CD14-positive monocyte (primary cell): ENCODE measurements around the gene CAMK2A. TPM values are rescaled to one million over a fixed set of nuclear protein-coding genes. Genes with fewer than 3 reads are reported as not detected.
A peak's percentile ranks its signal among the peaks of the same experiment; 100 is the strongest.

ENCODE experiments used
- DNase-seq, 3 donors: peaks; one replicate each; pipeline ENCODE4 v3.0.0-alpha.2; 2011 to 2022
- H2AFZ ChIP-seq: 2 replicates; pipeline ENCODE4 v1.6.0; 2012; ENCODE audit warnings: mild to moderate bottlenecking, low read depth, low read length, inconsistent platforms; ENCODE audit not compliant: insufficient read depth, poor library complexity, severe bottlenecking
- H3K27ac ChIP-seq, 2 donors: 1 replicate in 1 of 2; 2 replicates in 1 of 2; pipeline ENCODE4 v1.5.1; 2012 to 2013; ENCODE audit warnings: low read length in 2 of 2, control low read depth in 1 of 2, inconsistent platforms in 1 of 2, low read depth in 1 of 2, mild to moderate bottlenecking in 1 of 2
- H3K27me3 ChIP-seq, 2 donors: one replicate each; pipeline versions ENCODE4 v1.6.0 to v1.6.1; 2011 to 2013; ENCODE audit warnings: low read length in 2 of 2; ENCODE audit not compliant: control insufficient read depth in 2 of 2, insufficient read depth in 2 of 2
- H3K36me3 ChIP-seq, 2 donors: replicated peaks in 1 of 2; 1 replicate in 1 of 2; 2 replicates in 1 of 2; pipeline versions ENCODE4 v1.5.1 to v1.6.1; 2012 to 2013; ENCODE audit warnings: low read length in 2 of 2, control low read depth in 1 of 2, inconsistent platforms in 1 of 2, mild to moderate bottlenecking in 1 of 2; ENCODE audit not compliant: insufficient read depth in 2 of 2, control insufficient read depth in 1 of 2
- H3K4me1 ChIP-seq, 2 donors: 1 replicate in 1 of 2; 2 replicates in 1 of 2; pipeline versions ENCODE4 v1.5.1 to v1.6.1; 2012 to 2013; ENCODE audit warnings: low read length in 2 of 2, control low read depth in 1 of 2, inconsistent platforms in 1 of 2, mild to moderate bottlenecking in 1 of 2, moderate library complexity in 1 of 2; ENCODE audit not compliant: insufficient read depth in 2 of 2, control insufficient read depth in 1 of 2
- H3K4me2 ChIP-seq: replicated peaks from 2 replicates; pipeline ENCODE3; 2012; ENCODE audit warnings: low read length, moderate library complexity, mild to moderate bottlenecking; ENCODE audit not compliant: poor library complexity, severe bottlenecking; ENCODE audit errors: extremely low read depth
- H3K4me3 ChIP-seq, 3 experiments: fragments of 200-600 bp in 1 of 3; sonication (generic) in 1 of 3; replicated peaks in 1 of 3; 1 replicate in 2 of 3; 2 replicates in 1 of 3; pipeline ENCODE4 v1.5.1; 2011 to 2013; ENCODE audit warnings: low read length in 3 of 3, mild to moderate bottlenecking in 3 of 3, control low read depth in 2 of 3, low read depth in 2 of 3, inconsistent platforms in 1 of 3, moderate library complexity in 1 of 3
- H3K79me2 ChIP-seq: 2 replicates; pipeline ENCODE4 v1.6.0; 2012; ENCODE audit warnings: mild to moderate bottlenecking, control low read depth, inconsistent platforms, low read length, moderate library complexity; ENCODE audit not compliant: insufficient read depth
- H3K9ac ChIP-seq: 2 replicates; pipeline ENCODE4 v1.6.0; 2017; ENCODE audit warnings: low read length, mild to moderate bottlenecking; ENCODE audit not compliant: insufficient read depth, poor library complexity, severe bottlenecking
- H3K9me3 ChIP-seq, 2 donors: replicated peaks in 1 of 2; 1 replicate in 1 of 2; 2 replicates in 1 of 2; pipeline versions ENCODE4 v1.5.1 to v1.6.1; 2012 to 2013; ENCODE audit warnings: low read length in 2 of 2, control low read depth in 1 of 2; ENCODE audit not compliant: control insufficient read depth in 1 of 2, insufficient read depth in 1 of 2
- H4K20me1 ChIP-seq: 2 replicates; pipeline ENCODE4 v1.6.0; 2012; ENCODE audit warnings: mild to moderate bottlenecking, low read length, control low read depth, moderate library complexity; ENCODE audit not compliant: insufficient read depth
- H3K27ac Mint-ChIP-seq, 7 donors: one replicate each; pipeline ENCODE4 v1.8.0; 2020; ENCODE audit warnings: mild to moderate bottlenecking in 7 of 7, mixed read lengths in 7 of 7, moderate library complexity in 6 of 7, inconsistent platforms in 2 of 7
- H3K27me3 Mint-ChIP-seq, 3 donors: one replicate each; pipeline ENCODE4 v1.8.0; 2021 to 2022; ENCODE audit warnings: low read depth in 3 of 3, mild to moderate bottlenecking in 3 of 3, mixed read lengths in 3 of 3, moderate library complexity in 3 of 3, inconsistent platforms in 1 of 3
- H3K36me3 Mint-ChIP-seq, 2 donors: one replicate each; pipeline ENCODE4 v1.8.0; 2020; ENCODE audit warnings: mixed read lengths in 2 of 2, inconsistent platforms in 1 of 2, mild to moderate bottlenecking in 1 of 2
- H3K4me1 Mint-ChIP-seq: one replicate; pipeline ENCODE4 v1.8.0; 2020; ENCODE audit warnings: mild to moderate bottlenecking, mixed read lengths
- H3K4me3 Mint-ChIP-seq, 2 donors: one replicate each; pipeline ENCODE4 v1.8.0; 2020; ENCODE audit warnings: mild to moderate bottlenecking in 2 of 2, mixed read lengths in 2 of 2, moderate library complexity in 1 of 2
- H3K9me3 Mint-ChIP-seq, 7 donors: one replicate each; pipeline ENCODE4 v1.8.0; 2020 to 2022; ENCODE audit warnings: mixed read lengths in 7 of 7, mild to moderate bottlenecking in 6 of 7, moderate library complexity in 6 of 7, inconsistent platforms in 2 of 7
- CTCF ChIP-seq: fragments of 200-600 bp; IDR thresholded peaks from one replicate; pipeline ENCODE4 v1.8.0; 2022; ENCODE audit warnings: antibody characterized with exemption, mild to moderate bottlenecking
- WGBS: methylation state at CpG from one replicate; pipeline ENCODE4 v1.1.5; 2013; ENCODE audit warnings: missing lambda C conversion rate; ENCODE audit not compliant: insufficient coverage; 5-methylcytosine and 5-hydroxymethylcytosine counted together
- intact Hi-C, 2 donors: fragments of 100-400 bp; cut with micrococcal nuclease; formaldehyde crosslinking; loops; one replicate each; pipeline versions ENCODE4 v1.15.0 to v1.15.1; 2023
- polyA plus RNA-seq, 3 donors: library from polyadenylated mRNA; depleted of rRNA in 1 of 3; unstranded in 2 of 3; stranded (reverse) in 1 of 3; fragments of 300-500 nt in 2 of 3; fragments of >200 nt in 1 of 3; fragmentation: Illumina TruSeq in 2 of 3; gene quantifications; 1 replicate in 2 of 3; 2 replicates in 1 of 3; pipeline ENCODE4 v1.2.3, GENCODE V29; 2012 to 2021

The CAMK2A gene
- polyA plus RNA-seq, 3 donors = not detected

GRCh38 chr5:150245111-150245789, 44.3 kb downstream of the CAMK2A start:
- no peak overlapping the region for H3K4me3 ChIP-seq
- H2AFZ ChIP-seq = no peak overlapping the region
- 84% methylated on average over 4 of the region's 18 CpGs for WGBS
- peaks cover 0 to 1% (median 0%) of the 10 kb centered on the region in 7 donors for H3K9me3 Mint-ChIP-seq
- H3K79me2 ChIP-seq = no peaks in the 10 kb centered on the region
- H3K36me3 ChIP-seq = no peaks in the 10 kb centered on the region
- peaks cover 7% of the 10 kb centered on the region for H3K4me1 Mint-ChIP-seq
- no peak overlapping the region for H3K27ac ChIP-seq
- H3K9ac ChIP-seq = no peak overlapping the region
- peaks cover 1 to 6% (median 3%) of the 10 kb centered on the region in 3 donors for H3K27me3 Mint-ChIP-seq
- no peak for DNase-seq
- no peaks in the 10 kb centered on the region for H3K9me3 ChIP-seq
- H3K4me2 ChIP-seq = no peak overlapping the region
- TF ChIP-seq CTCF = no peak
- no peaks in the 10 kb centered on the region for H3K27me3 ChIP-seq
- H3K36me3 Mint-ChIP-seq = no peaks in the 10 kb centered on the region
- H3K4me1 ChIP-seq = peaks cover 0 to 4% of the 10 kb centered on the region in 2 donors
- intact Hi-C loops = no loop called here
- no peak overlapping the region for H3K27ac Mint-ChIP-seq
- H3K4me3 Mint-ChIP-seq = no peak overlapping the region
- H4K20me1 ChIP-seq = no peaks in the 10 kb centered on the region

GRCh38 chr5:150244209-150244608, 45.4 kb downstream of the CAMK2A start:
- 96% methylated on average over 7 of the region's 7 CpGs for WGBS
- H2AFZ ChIP-seq = no peak overlapping the region
- H3K36me3 ChIP-seq = no peaks in the 10 kb centered on the region
- Mint-ChIP-seq H3K27me3 (peaks cover 1 to 6% (median 3%) of the 10 kb centered on the region in 3 donors), H3K27ac (peak overlapping the region in 1 of 7 donors; percentile 76), H3K9me3 (peaks cover 0 to 1% (median 0%) of the 10 kb centered on the region in 7 donors), H3K4me3 (no peak overlapping the region), H3K4me1 (peaks cover 7% of the 10 kb centered on the region), H3K36me3 (no peaks in the 10 kb centered on the region)
- H3K4me1 ChIP-seq = peaks cover 0 to 4% of the 10 kb centered on the region in 2 donors
- H3K4me3 ChIP-seq = no peak overlapping the region
- H3K27ac ChIP-seq = no peak overlapping the region
- no peaks in the 10 kb centered on the region for H3K79me2 ChIP-seq
- DNase-seq = no peak
- no peaks in the 10 kb centered on the region for H3K9me3 ChIP-seq
- no peaks in the 10 kb centered on the region for H3K27me3 ChIP-seq
- H3K4me2 ChIP-seq = no peak overlapping the region
- TF ChIP-seq CTCF = no peak
- H4K20me1 ChIP-seq = no peaks in the 10 kb centered on the region
- intact Hi-C loops = no loop called here
- H3K9ac ChIP-seq = no peak overlapping the region
